Epithelial cell of umbilical artery (primary cell): ENCODE data around the gene GC. TPM values are rescaled to one million over a fixed set of nuclear protein-coding genes. Genes with fewer than 3 reads are reported as not detected.

Source experiments
- total RNA-seq: library from RNA; depleted of rRNA; stranded (reverse); fragments of >200 nt; gene quantifications from 2 replicates; pipeline ENCODE4 v1.2.3, GENCODE V29; 2014

GC gene
- total RNA-seq, result not detected in 2 replicates

GRCh38 chr4:71783972-71784371 lies at the start of gene GC:
GC (minus strand) TSS chr4:71784079; CDS start chr4:71784018, 61 bp downstream.

Other genes starting within 250 kb of the GC start
- gene NPFFR2, start 247.9 kb upstream of the GC start, total RNA-seq, result 1.5 and 1.9 TPM in 2 replicates